Measurements from ENCODE around the gene CLPTM1L. TPM values are rescaled to one million over a fixed set of nuclear protein-coding genes. Genes with fewer than 3 reads are reported as not detected.
A peak's percentile ranks its signal among the peaks of the same experiment; 100 is the strongest.

Gene CLPTM1L
- polyA plus RNA-seq, 3 donors = 14.1 to 76.2 (median 35.0) TPM

DNA sequence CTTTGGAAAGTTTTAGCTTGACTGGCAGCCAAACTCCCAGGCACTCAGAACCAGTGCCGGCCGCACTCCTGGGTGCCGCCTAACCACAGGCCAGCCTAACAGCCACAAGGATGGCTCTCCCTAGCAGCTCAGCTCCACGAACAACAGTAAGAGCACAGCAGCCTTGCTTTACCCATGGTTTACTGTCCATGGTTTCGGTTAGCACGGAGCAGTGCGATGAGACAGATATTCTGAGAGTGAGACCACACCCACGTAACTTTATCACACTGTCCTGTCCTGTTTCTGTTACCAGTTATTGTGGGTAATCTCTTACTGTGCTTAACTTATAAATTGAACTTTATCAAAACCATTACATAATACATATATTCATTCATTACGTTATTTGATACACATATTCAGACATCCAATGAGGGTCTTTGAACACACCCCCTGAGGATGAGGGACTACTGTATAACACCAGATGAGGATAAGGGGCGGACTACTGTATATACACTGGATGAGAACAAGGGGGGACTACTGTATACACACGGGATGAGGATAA, 12.4 kb downstream of the CLPTM1L start:
- TF ChIP-seq, protein P1, sequence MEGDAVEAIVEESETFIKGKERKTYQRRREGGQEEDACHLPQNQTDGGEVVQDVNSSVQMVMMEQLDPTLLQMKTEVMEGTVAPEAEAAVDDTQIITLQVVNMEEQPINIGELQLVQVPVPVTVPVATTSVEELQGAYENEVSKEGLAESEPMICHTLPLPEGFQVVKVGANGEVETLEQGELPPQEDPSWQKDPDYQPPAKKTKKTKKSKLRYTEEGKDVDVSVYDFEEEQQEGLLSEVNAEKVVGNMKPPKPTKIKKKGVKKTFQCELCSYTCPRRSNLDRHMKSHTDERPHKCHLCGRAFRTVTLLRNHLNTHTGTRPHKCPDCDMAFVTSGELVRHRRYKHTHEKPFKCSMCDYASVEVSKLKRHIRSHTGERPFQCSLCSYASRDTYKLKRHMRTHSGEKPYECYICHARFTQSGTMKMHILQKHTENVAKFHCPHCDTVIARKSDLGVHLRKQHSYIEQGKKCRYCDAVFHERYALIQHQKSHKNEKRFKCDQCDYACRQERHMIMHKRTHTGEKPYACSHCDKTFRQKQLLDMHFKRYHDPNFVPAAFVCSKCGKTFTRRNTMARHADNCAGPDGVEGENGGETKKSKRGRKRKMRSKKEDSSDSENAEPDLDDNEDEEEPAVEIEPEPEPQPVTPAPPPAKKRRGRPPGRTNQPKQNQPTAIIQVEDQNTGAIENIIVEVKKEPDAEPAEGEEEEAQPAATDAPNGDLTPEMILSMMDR (IDR thresholded peaks at IDR 0.05) = no peak
- intact Hi-C loops (cut with micrococcal nuclease) = loop anchor here in 1 of 2 donors (1.0 kb wide), 1 partner anchor 28 kb away; no protein-coding TSS in a partner anchor
- Histone ChIP-seq H3K36me3 (replicated peaks in 1 of 2; ENCODE audit: control insufficient read depth in 1 of 2, insufficient read depth in 2 of 2, low read length in 2 of 2) (peaks cover 81 to 92% of the 10 kb centered on the region in 2 donors), H3K9ac (ENCODE audit: insufficient read depth, low read length, poor library complexity, severe bottlenecking) (no peak overlapping the region), H3K4me1 (ENCODE audit: control insufficient read depth in 1 of 2, insufficient read depth in 2 of 2, low read length in 2 of 2) (no peaks in the 10 kb centered on the region), H2AFZ (ENCODE audit: insufficient read depth, low read depth, low read length, poor library complexity, severe bottlenecking) (no peak overlapping the region), H3K27ac (ENCODE audit: low read depth in 1 of 2, low read length in 2 of 2) (no peak overlapping the region), H4K20me1 (ENCODE audit: insufficient read depth, low read length) (peaks cover 56% of the 10 kb centered on the region), H3K9me3 (replicated peaks in 1 of 2; ENCODE audit: control insufficient read depth in 1 of 2, insufficient read depth in 1 of 2, low read length in 2 of 2) (no peaks in the 10 kb centered on the region), H3K4me2 (replicated peaks; ENCODE audit: extremely low read depth, low read length, poor library complexity, severe bottlenecking) (no peak overlapping the region), H3K27me3 (ENCODE audit: control insufficient read depth in 2 of 2, insufficient read depth in 2 of 2, low read length in 2 of 2) (no peaks in the 10 kb centered on the region), H3K4me3 (replicated peaks in 1 of 3; ENCODE audit: low read depth in 2 of 3, low read length in 3 of 3) (no peak overlapping the region), H3K79me2 (ENCODE audit: insufficient read depth, low read length) (no peaks in the 10 kb centered on the region)
- Mint-ChIP-seq H3K4me3 (no peak overlapping the region), H3K27ac (peak overlapping the region in 3 of 7 donors; percentile 20 to 57 (median 56)), H3K36me3 (peaks cover 76% of the 10 kb centered on the region in 2 donors), H3K27me3 (ENCODE audit: low read depth in 3 of 3) (peaks cover 0 to 3% (median 0%) of the 10 kb centered on the region in 3 donors), H3K9me3 (no peaks in the 10 kb centered on the region), H3K4me1 (no peaks in the 10 kb centered on the region)
- DNase-seq = no peak
- 85% methylated on average over 4 of the region's 11 CpGs for WGBS (ENCODE audit: insufficient coverage)

DNA sequence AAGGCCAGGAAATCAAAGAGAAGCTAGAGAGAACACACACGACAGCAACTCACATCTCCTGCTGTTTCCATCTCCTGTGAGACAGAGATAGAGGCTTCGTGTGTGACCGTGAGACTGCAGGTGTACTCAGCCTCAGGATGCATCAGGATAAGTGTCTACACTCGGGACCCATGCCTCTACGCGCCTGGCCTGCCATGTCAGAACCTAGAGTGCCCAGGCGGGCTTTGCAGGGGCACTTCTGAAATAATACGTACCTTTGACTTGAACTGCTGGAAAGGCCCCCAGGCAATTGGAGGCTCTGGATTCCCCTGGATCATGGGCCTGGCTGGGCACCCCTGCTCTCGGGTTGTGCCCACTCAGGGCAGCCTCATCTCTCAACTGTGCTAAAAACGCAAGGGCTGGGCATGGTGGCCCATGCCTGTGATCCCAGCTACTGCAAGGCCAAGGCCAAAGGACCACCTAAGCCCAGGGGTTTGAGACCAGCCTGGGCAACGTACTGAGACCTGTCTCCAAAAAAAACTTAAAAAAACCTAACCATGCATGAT, 13.0 kb downstream of the CLPTM1L start:
- TF ChIP-seq, protein P1 (IDR thresholded peaks at IDR 0.05) = no peak
- Mint-ChIP-seq H3K4me1 (no peaks in the 10 kb centered on the region), H3K4me3 (no peak overlapping the region), H3K36me3 (peaks cover 71 to 74% of the 10 kb centered on the region in 2 donors), H3K27ac (peak overlapping the region in 1 of 7 donors; percentile 20), H3K9me3 (no peaks in the 10 kb centered on the region), H3K27me3 (ENCODE audit: low read depth in 3 of 3) (peaks cover 0 to 3% (median 0%) of the 10 kb centered on the region in 3 donors)
- no peaks in the 10 kb centered on the region for H3K27me3 ChIP-seq (ENCODE audit: control insufficient read depth in 2 of 2, insufficient read depth in 2 of 2, low read length in 2 of 2)
- no peak for DNase-seq
- no peaks in the 10 kb centered on the region for H3K4me1 ChIP-seq (ENCODE audit: control insufficient read depth in 1 of 2, insufficient read depth in 2 of 2, low read length in 2 of 2)
- no peak overlapping the region for H2AFZ ChIP-seq (ENCODE audit: insufficient read depth, low read depth, low read length, poor library complexity, severe bottlenecking)
- peaks cover 56% of the 10 kb centered on the region for H4K20me1 ChIP-seq (ENCODE audit: insufficient read depth, low read length)
- H3K4me3 ChIP-seq (replicated peaks in 1 of 3; ENCODE audit: low read depth in 2 of 3, low read length in 3 of 3) = no peak overlapping the region
- no peaks in the 10 kb centered on the region for H3K9me3 ChIP-seq (replicated peaks in 1 of 2; ENCODE audit: control insufficient read depth in 1 of 2, insufficient read depth in 1 of 2, low read length in 2 of 2)
- H3K4me2 ChIP-seq (replicated peaks; ENCODE audit: extremely low read depth, low read length, poor library complexity, severe bottlenecking) = no peak overlapping the region
- WGBS (ENCODE audit: insufficient coverage) = 97% methylated on average over 11 of the region's 11 CpGs
- no peak overlapping the region for H3K9ac ChIP-seq (ENCODE audit: insufficient read depth, low read length, poor library complexity, severe bottlenecking)
- H3K27ac ChIP-seq (ENCODE audit: low read depth in 1 of 2, low read length in 2 of 2) = no peak overlapping the region
- peaks cover 75 to 86% of the 10 kb centered on the region in 2 donors for H3K36me3 ChIP-seq (replicated peaks in 1 of 2; ENCODE audit: control insufficient read depth in 1 of 2, insufficient read depth in 2 of 2, low read length in 2 of 2)
- H3K79me2 ChIP-seq (ENCODE audit: insufficient read depth, low read length) = no peaks in the 10 kb centered on the region
- intact Hi-C loops (cut with micrococcal nuclease) = no loop called here
